Lower leg skin (tissue), 4 donors: ENCODE results near the gene XDH. TPM values are rescaled to one million over a fixed set of nuclear protein-coding genes. Genes with fewer than 3 reads are reported as not detected.

Experiments
- DNase-seq, 2 donors: peaks; one replicate each; pipeline ENCODE4 v3.0.0-alpha.2; 2019; ENCODE audit warnings: low spot score in 2 of 2
- H3K4me3 ChIP-seq: fragments of 200-600 bp; sonication (generic); 2 replicates; pipeline ENCODE4 v1.5.1; 2017; ENCODE audit warnings: mild to moderate bottlenecking, low read depth; ENCODE audit not compliant: poor library complexity, severe bottlenecking
- CTCF ChIP-seq, 3 donors: fragments of 450-650 bp; IDR thresholded peaks; one replicate each; pipeline ENCODE4 v1.5.1; 2016; ENCODE audit warnings: antibody characterized with exemption in 3 of 3, mild to moderate bottlenecking in 3 of 3, moderate library complexity in 2 of 3
- POLR2A ChIP-seq, 2 donors: fragments of 450-650 bp; IDR thresholded peaks; one replicate each; pipeline ENCODE4 v1.6.1; 2016 to 2017; ENCODE audit warnings: antibody characterized with exemption in 2 of 2, mild to moderate bottlenecking in 1 of 2, moderate library complexity in 1 of 2
- WGBS, 2 donors: methylation state at CpG; one replicate each; pipeline ENCODE4 v1.1.5; 2018; 5-methylcytosine and 5-hydroxymethylcytosine counted together
- intact Hi-C: fragments of 100-400 bp; cut with DNase I; formaldehyde crosslinking; loops from one replicate; pipeline ENCODE4 v1.15.0; 2023; ENCODE audit warnings: low total_unique reads
- total RNA-seq, 4 donors: library from RNA; depleted of rRNA; stranded (reverse); fragments of >200 nt; gene quantifications; one replicate each; pipeline ENCODE4 v1.1.0, GENCODE V29; 2016

XDH gene
- total RNA-seq, 4 donors from 2014 or later: 0.11 to 1.7 (median 0.75) TPM

DNA sequence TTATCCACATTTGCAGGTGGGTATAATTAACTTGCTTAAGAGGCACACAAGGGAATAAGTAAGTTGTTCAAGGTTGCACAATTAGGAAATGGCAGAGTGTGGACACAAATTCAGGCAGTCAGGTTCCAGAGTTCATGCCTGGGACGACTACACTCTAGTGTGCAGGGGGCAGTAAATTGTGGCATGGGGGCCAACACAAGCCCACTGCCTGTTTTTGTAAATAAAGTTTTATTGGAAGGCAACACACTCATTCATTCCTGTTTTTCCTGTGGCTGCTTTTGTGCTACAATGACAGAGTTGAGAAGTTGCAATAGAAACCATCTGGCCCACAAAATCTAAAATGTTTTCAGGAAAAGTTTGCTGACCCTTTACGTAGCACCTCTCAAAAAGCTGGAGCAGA lies 41.4 kb downstream of the XDH start:
- H3K4me3 ChIP-seq: no peak overlapping the region
- 70 to 73% methylated on average over 2 of the region's 2 CpGs for WGBS, 2 donors
- DNase-seq: no peak
- TF ChIP-seq CTCF (IDR thresholded peaks at IDR 0.05) (no peak), POLR2A (IDR thresholded peaks at IDR 0.05) (no peak)
- intact Hi-C loops: no loop called here

DNA sequence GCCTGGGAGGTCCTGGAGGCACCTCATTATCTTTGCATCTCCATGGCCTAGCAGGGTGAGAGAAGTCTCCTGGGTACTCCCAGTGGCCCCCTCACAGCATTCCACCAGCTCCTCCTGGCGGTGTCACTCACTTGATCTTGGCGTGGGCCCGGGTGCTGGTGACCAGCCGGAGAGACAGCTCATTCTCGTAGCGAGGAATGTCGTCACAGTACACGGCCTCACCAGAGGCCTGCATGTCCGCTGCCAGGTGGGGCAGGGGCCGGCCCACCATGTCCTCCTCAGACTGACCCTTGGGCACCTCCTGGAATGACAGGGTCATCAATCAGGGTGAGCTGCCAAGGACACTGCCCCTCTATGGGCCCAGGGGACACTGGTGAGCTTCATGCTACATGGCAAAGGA lies 42.4 kb downstream of the XDH start:
- peak in 1 of 2 donors; percentile 73 for DNase-seq
- intact Hi-C loops: no loop called here
- TF ChIP-seq CTCF (IDR thresholded peaks at IDR 0.05) (no peak), POLR2A (IDR thresholded peaks at IDR 0.05) (no peak)
- 96% methylated on average over 10 of the region's 10 CpGs for WGBS, 2 donors
- no peak overlapping the region for H3K4me3 ChIP-seq

DNA sequence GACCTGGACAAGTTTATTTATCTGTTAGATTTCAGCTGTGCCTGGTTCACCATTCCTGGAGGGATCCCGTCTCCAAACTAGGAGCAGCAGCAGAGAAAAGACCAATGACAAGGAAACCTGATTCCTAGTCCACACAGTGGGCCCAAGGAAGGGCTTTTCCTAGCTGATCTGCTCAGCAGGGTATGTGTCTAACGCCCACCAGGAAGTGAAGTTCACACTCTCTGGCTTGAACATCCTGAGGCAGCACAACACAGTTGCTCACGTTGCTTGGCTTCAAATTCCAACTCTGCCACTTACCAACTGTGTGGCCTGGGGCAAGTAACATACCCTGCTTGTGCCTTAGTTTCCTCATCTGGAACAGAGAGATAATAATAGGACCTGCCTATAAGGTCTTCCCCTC lies 42.9 kb downstream of the XDH start:
- intact Hi-C loops: no loop called here
- 56 to 80% methylated on average over 3 of the region's 3 CpGs for WGBS, 2 donors
- no peak for TF ChIP-seq POLR2A (IDR thresholded peaks at IDR 0.05)
- TF ChIP-seq CTCF (IDR thresholded peaks at IDR 0.05): no peak
- no peak for DNase-seq
- no peak overlapping the region for H3K4me3 ChIP-seq

DNA sequence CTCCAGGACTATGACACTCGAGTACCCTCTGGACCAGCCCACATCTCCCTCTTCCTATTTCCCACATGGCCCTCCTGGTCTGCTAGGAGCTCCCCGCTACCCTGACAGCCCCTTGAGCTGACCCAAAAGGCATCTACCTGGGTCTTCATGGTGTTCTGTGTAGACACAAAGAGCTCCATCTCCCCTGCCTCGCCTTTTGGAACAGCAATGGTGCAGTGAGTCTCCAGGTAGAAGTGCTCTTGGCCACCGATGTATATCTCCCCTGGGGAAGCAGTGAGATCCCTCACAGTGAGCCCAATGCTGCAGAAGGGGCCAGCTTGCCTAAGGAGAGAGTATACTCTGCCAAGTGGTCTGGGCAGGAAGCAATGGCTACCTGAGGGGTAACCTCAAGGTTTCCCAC lies 47.8 kb downstream of the XDH start:
- intact Hi-C loops: no loop called here
- TF ChIP-seq POLR2A (IDR thresholded peaks at IDR 0.05): no peak
- no peak for TF ChIP-seq CTCF (IDR thresholded peaks at IDR 0.05)
- H3K4me3 ChIP-seq: no peak overlapping the region
- 76 to 85% methylated on average over 4 of the region's 4 CpGs for WGBS, 2 donors
- no peak for DNase-seq

DNA sequence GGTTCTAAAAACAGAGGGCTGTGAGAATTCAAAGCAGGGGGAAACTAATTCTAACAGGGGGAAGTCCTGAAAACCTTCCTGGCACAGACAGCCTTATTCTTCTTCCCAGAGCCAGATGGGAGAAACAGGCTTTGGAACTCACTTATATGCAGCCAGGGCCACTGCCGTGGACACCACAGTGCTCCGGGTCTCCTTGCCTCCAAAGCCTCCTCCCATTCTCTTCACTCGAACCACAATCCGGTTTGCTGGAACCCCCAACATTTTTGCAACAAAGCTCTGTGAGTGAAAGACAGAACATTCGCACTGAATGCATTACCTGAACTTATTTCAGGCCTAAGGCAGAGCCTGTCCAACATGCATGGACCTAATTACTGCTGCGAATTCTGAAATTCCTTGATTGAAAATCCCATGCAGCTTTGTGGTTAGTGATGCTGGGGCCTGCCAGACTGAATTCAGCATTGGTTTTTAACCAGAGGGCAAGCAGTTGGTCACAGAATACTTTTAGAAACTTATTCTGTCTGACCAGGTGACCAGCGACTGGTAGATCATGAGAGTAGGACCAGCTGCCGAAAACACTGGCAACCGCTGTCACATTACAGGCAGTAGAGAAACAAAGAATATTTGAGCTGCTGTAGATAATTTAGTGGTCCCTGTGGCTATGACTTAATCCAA lies 48.6 kb downstream of the XDH start:
- H3K4me3 ChIP-seq: no peak overlapping the region
- WGBS, 2 donors: 86 to 87% methylated on average over 9 of the region's 9 CpGs
- intact Hi-C loops: no loop called here
- no peak for TF ChIP-seq CTCF (IDR thresholded peaks at IDR 0.05)
- no peak for DNase-seq

DNA sequence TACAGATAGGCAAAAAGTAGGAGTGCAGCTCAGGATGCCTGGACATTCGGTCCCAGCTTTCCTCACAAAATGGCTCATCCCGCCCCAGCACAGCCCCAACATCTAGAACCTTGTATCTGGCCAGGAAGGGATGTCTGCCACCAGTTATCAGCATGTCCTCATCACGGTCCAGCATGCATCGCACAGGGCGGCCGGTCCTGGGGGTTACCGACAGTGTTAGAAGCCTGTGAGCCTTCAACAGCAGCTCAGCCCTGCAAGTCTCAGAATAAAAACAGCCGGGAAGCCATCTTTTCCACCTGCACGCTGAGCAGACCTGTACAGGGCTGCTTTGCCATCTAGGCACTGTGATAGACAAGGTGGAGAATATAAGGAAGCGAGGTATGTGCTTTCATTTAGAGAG lies 49.2 kb downstream of the XDH start:
- 90 to 96% methylated on average over 10 of the region's 10 CpGs for WGBS, 2 donors

More for the DNA sequence above, 49.2 kb downstream of the XDH start:
- intact Hi-C loops: no loop called here
- TF ChIP-seq CTCF (IDR thresholded peaks at IDR 0.05) (no peak), POLR2A (IDR thresholded peaks at IDR 0.05) (no peak)
- DNase-seq: no peak
- H3K4me3 ChIP-seq: no peak overlapping the region
